Activated naive CD4-positive, alpha-beta T cell treated with anti-CD3 and anti-CD28 coated beads, Interleukin-2, amount 50 U/mL, for 72 hours (primary cell): ENCODE data around the gene MCUB. TPM values are rescaled to one million over a fixed set of nuclear protein-coding genes. Genes with fewer than 3 reads are reported as not detected.
"Not testable (repeated sequence)": the region's sequence is repeated elsewhere in the genome, so short reads cannot be mapped to it uniquely, and the experiment has no call there.

ENCODE experiments used
- ATAC-seq, 2 donors: fragments of 150-1000 bp; cut with Tn5 transposase; 2 replicates each; pipeline ENCODE4 v1.10.0; 2021; ENCODE audit warnings: mild to moderate bottlenecking in 2 of 2, moderate library complexity in 2 of 2
- DNase-seq, 2 donors: peaks; one replicate each; pipeline ENCODE4 v3.0.0; 2021 to 2022; ENCODE audit warnings: low spot score in 2 of 2
- H3K27ac Mint-ChIP-seq, 2 donors: one replicate each; pipeline ENCODE4 v1.8.0; 2022; ENCODE audit warnings: mild to moderate bottlenecking in 2 of 2, mixed read lengths in 2 of 2
- H3K36me3 Mint-ChIP-seq, 2 donors: one replicate each; pipeline ENCODE4 v1.8.0; 2022; ENCODE audit warnings: mixed read lengths in 2 of 2
- H3K9me3 Mint-ChIP-seq, 2 donors: one replicate each; pipeline ENCODE4 v1.8.0; 2022; ENCODE audit warnings: mixed read lengths in 2 of 2
- total RNA-seq, 2 donors: library from RNA; stranded (reverse); gene quantifications; one replicate each; pipeline ENCODE4 v1.2.3, GENCODE V29; 2022

MCUB gene
- total RNA-seq, 2 donors from 2014 or later, result 63.9 to 69.9 TPM

GRCh38 chr4:109678925-109679324 lies 118.9 kb downstream of the MCUB start:
- DNase-seq, H3K9me3 Mint-ChIP-seq, ATAC-seq: not testable (repeated sequence)
- H3K27ac Mint-ChIP-seq, result peak overlapping the region in 1 of 2 donors; percentile 60
- peaks cover 0 to 43% of the 10 kb centered on the region in 2 donors for H3K36me3 Mint-ChIP-seq

GRCh38 chr4:109682875-109683274 lies 122.8 kb downstream of the MCUB start:
- no peak overlapping the region for H3K27ac Mint-ChIP-seq
- ATAC-seq (peak in 1 of 2 donors; percentile 28), DNase-seq (no peak)
- no peaks in the 10 kb centered on the region for H3K9me3 Mint-ChIP-seq
- peaks cover 11 to 42% of the 10 kb centered on the region in 2 donors for H3K36me3 Mint-ChIP-seq

- DNase-seq, result no peak
- Mint-ChIP-seq H3K9me3 (no peaks in the 10 kb centered on the region), H3K27ac (no peak overlapping the region), H3K36me3 (peaks cover 12 to 43% of the 10 kb centered on the region in 2 donors)
- ATAC-seq, result peak in 1 of 2 donors; percentile 47
These were observed 123.7 kb downstream of the MCUB start for GRCh38 chr4:109683621-109684253.

- Mint-ChIP-seq H3K27ac (peak overlapping the region in 1 of 2 donors; percentile 72), H3K36me3 (peaks cover 12 to 45% of the 10 kb centered on the region in 2 donors)
These were observed 124.7 kb downstream of the MCUB start for GRCh38 chr4:109684727-109685126.

GRCh38 chr4:109690690-109691410 lies 130.8 kb downstream of the MCUB start:
- DNase-seq (no peak), ATAC-seq (peak; percentile 62 to 74)
- Mint-ChIP-seq H3K27ac (peak overlapping the region in 1 of 2 donors; percentile 28), H3K9me3 (no peaks in the 10 kb centered on the region), H3K36me3 (peaks cover 30 to 63% of the 10 kb centered on the region in 2 donors)

More at GRCh38 chr4:109684727-109685126, 124.7 kb downstream of the MCUB start:
- DNase-seq, result no peak
- no peak for ATAC-seq
- no peaks in the 10 kb centered on the region for H3K9me3 Mint-ChIP-seq

GRCh38 chr4:109691411-109691920 lies 131.4 kb downstream of the MCUB start:
- Mint-ChIP-seq H3K36me3 (peaks cover 30 to 63% of the 10 kb centered on the region in 2 donors), H3K27ac (peak overlapping the region; percentile 27 to 28), H3K9me3 (no peaks in the 10 kb centered on the region)
- ATAC-seq (peak; percentile 56 to 83), DNase-seq (no peak)

GRCh38 chr4:109698656-109699055 lies 138.6 kb downstream of the MCUB start:
- peaks cover 19 to 30% of the 10 kb centered on the region in 2 donors for H3K36me3 Mint-ChIP-seq
- DNase-seq (no peak), ATAC-seq (no peak)
- H3K27ac Mint-ChIP-seq, result peak overlapping the region in 1 of 2 donors; percentile 1
- H3K9me3 Mint-ChIP-seq, result no peaks in the 10 kb centered on the region

GRCh38 chr4:109699553-109700225 lies 139.6 kb downstream of the MCUB start:
- ATAC-seq, result no peak
- Mint-ChIP-seq H3K36me3 (peaks cover 13 to 21% of the 10 kb centered on the region in 2 donors), H3K27ac (peak overlapping the region in 1 of 2 donors; percentile 9)

GRCh38 chr4:109701566-109702410 lies 141.7 kb downstream of the MCUB start:
- Mint-ChIP-seq H3K36me3 (peaks cover 13 to 21% of the 10 kb centered on the region in 2 donors), H3K27ac (peak overlapping the region; percentile 85 to 95), H3K9me3 (no peaks in the 10 kb centered on the region)
- DNase-seq (no peak), ATAC-seq (peak in 1 of 2 donors; percentile 0)

More at GRCh38 chr4:109699553-109700225, 139.6 kb downstream of the MCUB start:
- no peak for DNase-seq
- no peaks in the 10 kb centered on the region for H3K9me3 Mint-ChIP-seq

GRCh38 chr4:109702950-109703663 lies 143.1 kb downstream of the MCUB start, which contains the start of gene CASP6:
TSS of gene CASP6 (minus strand) at chr4:109703445. CDS start at chr4:109703395, 50 bp downstream.
- ATAC-seq (peak; percentile 77 to 79), DNase-seq (peak; percentile 77 to 80)
- Mint-ChIP-seq H3K36me3 (peaks cover 6 to 12% of the 10 kb centered on the region in 2 donors), H3K9me3 (no peaks in the 10 kb centered on the region), H3K27ac (peak within 1 kb of the TSS; percentile 85 to 95)

- H3K9me3 Mint-ChIP-seq, result no peaks in the 10 kb centered on the region
- peak overlapping the region; percentile 33 to 85 for H3K27ac Mint-ChIP-seq
- DNase-seq (no peak), ATAC-seq (no peak)
- peaks cover 6 to 15% of the 10 kb centered on the region in 2 donors for H3K36me3 Mint-ChIP-seq
These were observed 143.8 kb downstream of the MCUB start for GRCh38 chr4:109703664-109704361.

GRCh38 chr4:109708435-109708834 lies 148.4 kb downstream of the MCUB start:
- no peak for DNase-seq
- no peak for ATAC-seq
- Mint-ChIP-seq H3K36me3 (peaks cover 0 to 4% of the 10 kb centered on the region in 2 donors), H3K27ac (peak overlapping the region in 1 of 2 donors; percentile 45), H3K9me3 (no peaks in the 10 kb centered on the region)

GRCh38 chr4:109708990-109709389 lies 148.9 kb downstream of the MCUB start:
- Mint-ChIP-seq H3K36me3 (peaks cover 0 to 4% of the 10 kb centered on the region in 2 donors), H3K9me3 (no peaks in the 10 kb centered on the region), H3K27ac (no peak overlapping the region)
- no peak for ATAC-seq
- DNase-seq, result no peak

- ATAC-seq (no peak), DNase-seq (no peak)
- Mint-ChIP-seq H3K9me3 (no peaks in the 10 kb centered on the region), H3K36me3 (peaks cover 4 to 16% of the 10 kb centered on the region in 2 donors), H3K27ac (no peak overlapping the region)
These were observed 153.5 kb downstream of the MCUB start for GRCh38 chr4:109713500-109713899.

GRCh38 chr4:109718759-109719158 lies 158.7 kb downstream of the MCUB start:
- H3K36me3 Mint-ChIP-seq, result peaks cover 4 to 27% of the 10 kb centered on the region in 2 donors

More at GRCh38 chr4:109718759-109719158, 158.7 kb downstream of the MCUB start:
- Mint-ChIP-seq H3K27ac (no peak overlapping the region), H3K9me3 (peaks cover 0 to 9% of the 10 kb centered on the region in 2 donors)
- no peak for DNase-seq
- no peak for ATAC-seq
